ENCODE data around the gene YWHAB. TPM values are rescaled to one million over a fixed set of nuclear protein-coding genes. Genes with fewer than 3 reads are reported as not detected.

Gene YWHAB
- total RNA-seq, 1 experiment from 2014 or later: 216 TPM

- Mint-ChIP-seq H3K36me3 (peaks cover 73% of the 10 kb centered on the region), H3K27me3 (ENCODE audit: low read depth) (no peaks in the 10 kb centered on the region), H3K27ac (no peak overlapping the region), H3K4me3 (no peak overlapping the region), H3K4me1 (no peaks in the 10 kb centered on the region), H3K9me3 (no peaks in the 10 kb centered on the region)
- no peak for TF ChIP-seq SP1 (CRISPR knock-in tag; conservative IDR thresholded peaks at IDR 0.05)
- TF ChIP-seq TP53 (CRISPR knock-in tag; IDR thresholded peaks at IDR 0.05): no peak
- ChIA-PET CTCF (interaction anchor here (0.8 kb wide), 1 partner anchor 151 kb away, joined by 3 read pairs; no protein-coding TSS in a partner anchor), POLR2A (interaction anchor here (0.6 kb wide), 1 partner anchor 19 kb away, joined by 3 read pairs; no protein-coding TSS in a partner anchor)
- no peak for ATAC-seq
- no peak for DNase-seq (ENCODE audit: low spot score)
Measured at GRCh38 chr20:44946271-44946852, 60.9 kb downstream of the YWHAB start.

DNA sequence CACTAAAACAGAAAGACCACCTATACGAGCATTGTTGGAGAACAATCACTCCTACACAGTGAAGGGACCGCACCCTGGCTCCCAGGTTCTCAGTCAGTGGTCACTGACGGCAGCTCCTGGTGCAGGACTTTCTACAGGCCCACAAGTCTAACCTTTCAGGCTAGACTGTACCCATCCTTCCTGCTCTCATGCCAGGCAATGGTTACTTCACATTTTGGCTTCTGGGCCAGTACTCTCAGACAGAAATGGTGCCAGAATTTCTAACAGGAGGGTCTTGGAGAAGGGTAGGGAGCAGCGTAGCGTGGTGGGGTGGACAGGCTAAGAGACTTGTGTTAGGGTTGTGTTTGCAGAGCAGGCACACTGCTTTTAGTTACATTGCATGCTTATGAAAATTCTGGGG, 62.6 kb downstream of the YWHAB start:
- H3K27me3 Mint-ChIP-seq (ENCODE audit: low read depth): no peaks in the 10 kb centered on the region
- H3K4me3 Mint-ChIP-seq: no peak overlapping the region
- TF ChIP-seq HMGA2 (CRISPR knock-in tag; IDR thresholded peaks at IDR 0.05) (no peak), JUN (CRISPR knock-in tag; IDR thresholded peaks at IDR 0.05) (no peak), STAT6 (CRISPR knock-in tag; conservative IDR thresholded peaks at IDR 0.05; ENCODE audit: low read depth) (no peak), SMAD4 (CRISPR knock-in tag; IDR thresholded peaks at IDR 0.05) (no peak), ATF1 (CRISPR knock-in tag; IDR thresholded peaks at IDR 0.05) (no peak), PRRX2 (CRISPR knock-in tag; IDR thresholded peaks at IDR 0.05) (no peak), TEAD1 (CRISPR knock-in tag; IDR thresholded peaks at IDR 0.05) (no peak), TEAD4 (CRISPR knock-in tag; IDR thresholded peaks at IDR 0.05) (no peak), ZNF425 (CRISPR knock-in tag; conservative IDR thresholded peaks at IDR 0.05) (no peak), SOX15 (CRISPR knock-in tag; IDR thresholded peaks at IDR 0.05) (no peak), ZNF317 (CRISPR knock-in tag; IDR thresholded peaks at IDR 0.05; ENCODE audit: borderline replicate concordance, low read depth) (no peak), ZNF263 (CRISPR knock-in tag; IDR thresholded peaks at IDR 0.05; ENCODE audit: low read depth) (no peak)
- TF ChIP-seq, protein P1, sequence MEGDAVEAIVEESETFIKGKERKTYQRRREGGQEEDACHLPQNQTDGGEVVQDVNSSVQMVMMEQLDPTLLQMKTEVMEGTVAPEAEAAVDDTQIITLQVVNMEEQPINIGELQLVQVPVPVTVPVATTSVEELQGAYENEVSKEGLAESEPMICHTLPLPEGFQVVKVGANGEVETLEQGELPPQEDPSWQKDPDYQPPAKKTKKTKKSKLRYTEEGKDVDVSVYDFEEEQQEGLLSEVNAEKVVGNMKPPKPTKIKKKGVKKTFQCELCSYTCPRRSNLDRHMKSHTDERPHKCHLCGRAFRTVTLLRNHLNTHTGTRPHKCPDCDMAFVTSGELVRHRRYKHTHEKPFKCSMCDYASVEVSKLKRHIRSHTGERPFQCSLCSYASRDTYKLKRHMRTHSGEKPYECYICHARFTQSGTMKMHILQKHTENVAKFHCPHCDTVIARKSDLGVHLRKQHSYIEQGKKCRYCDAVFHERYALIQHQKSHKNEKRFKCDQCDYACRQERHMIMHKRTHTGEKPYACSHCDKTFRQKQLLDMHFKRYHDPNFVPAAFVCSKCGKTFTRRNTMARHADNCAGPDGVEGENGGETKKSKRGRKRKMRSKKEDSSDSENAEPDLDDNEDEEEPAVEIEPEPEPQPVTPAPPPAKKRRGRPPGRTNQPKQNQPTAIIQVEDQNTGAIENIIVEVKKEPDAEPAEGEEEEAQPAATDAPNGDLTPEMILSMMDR (IDR thresholded peaks at IDR 0.05): no peak
- TF ChIP-seq, protein P2, sequence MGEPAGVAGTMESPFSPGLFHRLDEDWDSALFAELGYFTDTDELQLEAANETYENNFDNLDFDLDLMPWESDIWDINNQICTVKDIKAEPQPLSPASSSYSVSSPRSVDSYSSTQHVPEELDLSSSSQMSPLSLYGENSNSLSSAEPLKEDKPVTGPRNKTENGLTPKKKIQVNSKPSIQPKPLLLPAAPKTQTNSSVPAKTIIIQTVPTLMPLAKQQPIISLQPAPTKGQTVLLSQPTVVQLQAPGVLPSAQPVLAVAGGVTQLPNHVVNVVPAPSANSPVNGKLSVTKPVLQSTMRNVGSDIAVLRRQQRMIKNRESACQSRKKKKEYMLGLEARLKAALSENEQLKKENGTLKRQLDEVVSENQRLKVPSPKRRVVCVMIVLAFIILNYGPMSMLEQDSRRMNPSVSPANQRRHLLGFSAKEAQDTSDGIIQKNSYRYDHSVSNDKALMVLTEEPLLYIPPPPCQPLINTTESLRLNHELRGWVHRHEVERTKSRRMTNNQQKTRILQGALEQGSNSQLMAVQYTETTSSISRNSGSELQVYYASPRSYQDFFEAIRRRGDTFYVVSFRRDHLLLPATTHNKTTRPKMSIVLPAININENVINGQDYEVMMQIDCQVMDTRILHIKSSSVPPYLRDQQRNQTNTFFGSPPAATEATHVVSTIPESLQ (CRISPR knock-in tag; IDR thresholded peaks at IDR 0.05): no peak
- TF ChIP-seq, protein P3, sequence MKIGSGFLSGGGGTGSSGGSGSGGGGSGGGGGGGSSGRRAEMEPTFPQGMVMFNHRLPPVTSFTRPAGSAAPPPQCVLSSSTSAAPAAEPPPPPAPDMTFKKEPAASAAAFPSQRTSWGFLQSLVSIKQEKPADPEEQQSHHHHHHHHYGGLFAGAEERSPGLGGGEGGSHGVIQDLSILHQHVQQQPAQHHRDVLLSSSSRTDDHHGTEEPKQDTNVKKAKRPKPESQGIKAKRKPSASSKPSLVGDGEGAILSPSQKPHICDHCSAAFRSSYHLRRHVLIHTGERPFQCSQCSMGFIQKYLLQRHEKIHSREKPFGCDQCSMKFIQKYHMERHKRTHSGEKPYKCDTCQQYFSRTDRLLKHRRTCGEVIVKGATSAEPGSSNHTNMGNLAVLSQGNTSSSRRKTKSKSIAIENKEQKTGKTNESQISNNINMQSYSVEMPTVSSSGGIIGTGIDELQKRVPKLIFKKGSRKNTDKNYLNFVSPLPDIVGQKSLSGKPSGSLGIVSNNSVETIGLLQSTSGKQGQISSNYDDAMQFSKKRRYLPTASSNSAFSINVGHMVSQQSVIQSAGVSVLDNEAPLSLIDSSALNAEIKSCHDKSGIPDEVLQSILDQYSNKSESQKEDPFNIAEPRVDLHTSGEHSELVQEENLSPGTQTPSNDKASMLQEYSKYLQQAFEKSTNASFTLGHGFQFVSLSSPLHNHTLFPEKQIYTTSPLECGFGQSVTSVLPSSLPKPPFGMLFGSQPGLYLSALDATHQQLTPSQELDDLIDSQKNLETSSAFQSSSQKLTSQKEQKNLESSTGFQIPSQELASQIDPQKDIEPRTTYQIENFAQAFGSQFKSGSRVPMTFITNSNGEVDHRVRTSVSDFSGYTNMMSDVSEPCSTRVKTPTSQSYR (CRISPR knock-in tag; IDR thresholded peaks at IDR 0.05): no peak
- TF ChIP-seq, protein P4, sequence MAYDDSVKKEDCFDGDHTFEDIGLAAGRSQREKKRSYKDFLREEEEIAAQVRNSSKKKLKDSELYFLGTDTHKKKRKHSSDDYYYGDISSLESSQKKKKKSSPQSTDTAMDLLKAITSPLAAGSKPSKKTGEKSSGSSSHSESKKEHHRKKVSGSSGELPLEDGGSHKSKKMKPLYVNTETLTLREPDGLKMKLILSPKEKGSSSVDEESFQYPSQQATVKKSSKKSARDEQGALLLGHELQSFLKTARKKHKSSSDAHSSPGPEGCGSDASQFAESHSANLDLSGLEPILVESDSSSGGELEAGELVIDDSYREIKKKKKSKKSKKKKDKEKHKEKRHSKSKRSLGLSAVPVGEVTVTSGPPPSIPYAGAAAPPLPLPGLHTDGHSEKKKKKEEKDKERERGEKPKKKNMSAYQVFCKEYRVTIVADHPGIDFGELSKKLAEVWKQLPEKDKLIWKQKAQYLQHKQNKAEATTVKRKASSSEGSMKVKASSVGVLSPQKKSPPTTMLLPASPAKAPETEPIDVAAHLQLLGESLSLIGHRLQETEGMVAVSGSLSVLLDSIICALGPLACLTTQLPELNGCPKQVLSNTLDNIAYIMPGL (CRISPR knock-in tag; IDR thresholded peaks at IDR 0.05): no peak
- H3K4me1 Mint-ChIP-seq: no peaks in the 10 kb centered on the region
- peaks cover 71% of the 10 kb centered on the region for H3K36me3 Mint-ChIP-seq
- DNase-seq (ENCODE audit: low spot score) (no peak), ATAC-seq (no peak)
- H3K27ac Mint-ChIP-seq: no peak overlapping the region
- ChIA-PET POLR2A (no interaction called here), CTCF (no interaction called here)
- H3K9me3 Mint-ChIP-seq: no peaks in the 10 kb centered on the region

Measured in WTC11 (cell line).